ENCODE results near the gene USP20. TPM values are rescaled to one million over a fixed set of nuclear protein-coding genes. Genes with fewer than 3 reads are reported as not detected.
"Not testable (repeated sequence)": the region's sequence is repeated elsewhere in the genome, so short reads cannot be mapped to it uniquely, and the experiment has no call there.

USP20 gene
- total and polyA plus RNA-seq, 4 donors: 8.2 to 19.8 (median 10.3) TPM

DNA sequence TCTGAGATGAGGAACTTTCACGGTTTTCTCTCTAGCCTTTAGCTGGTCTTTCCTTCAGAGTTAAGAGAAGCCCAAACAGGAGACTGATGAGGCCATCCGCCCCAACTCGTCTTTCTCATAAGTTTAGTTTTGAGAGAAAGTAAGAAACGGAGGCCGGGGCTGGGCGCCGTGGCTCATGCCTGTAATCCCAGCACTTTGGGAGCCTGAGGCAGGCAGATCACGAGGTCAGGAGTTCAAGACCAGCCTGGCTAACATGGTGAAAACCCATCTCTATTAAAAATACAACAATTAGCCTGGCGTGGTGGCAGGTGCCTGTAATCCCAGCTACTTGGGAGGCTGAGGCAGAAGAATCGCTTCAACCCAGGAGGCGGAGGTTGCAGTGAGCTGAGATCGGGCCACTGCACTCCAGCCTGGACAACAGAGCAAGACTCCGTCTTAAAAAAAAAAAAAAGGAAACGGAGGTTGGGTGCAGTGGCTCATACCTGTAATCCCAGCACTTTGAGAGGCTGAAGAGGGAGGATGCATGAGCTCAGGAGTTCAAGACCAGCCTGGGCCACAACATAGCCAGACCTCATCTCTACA lies 55.6 kb downstream of the USP20 start:
- Histone ChIP-seq H3K36me3 (ENCODE audit: control insufficient read depth in 4 of 4, insufficient read depth in 3 of 4, low read depth in 1 of 4, low read length in 3 of 4) (peaks cover 0 to 18% (median 2%) of the 10 kb centered on the region in 4 donors), H3K4me1 (ENCODE audit: control insufficient read depth in 4 of 4, insufficient read depth in 4 of 4, low read length in 3 of 4) (peaks cover 0 to 13% (median 4%) of the 10 kb centered on the region in 4 donors), H3K27ac (ENCODE audit: low read depth in 1 of 2, low read length in 2 of 2) (peak overlapping the region in 1 of 2 donors; percentile 71)
- WGBS: 86% methylated on average over 14 of the region's 14 CpGs
- not testable (repeated sequence) for H3K9me3 ChIP-seq (ENCODE audit: control insufficient read depth in 4 of 4, low read length in 3 of 4); H3K27me3 ChIP-seq (ENCODE audit: control insufficient read depth in 4 of 4, insufficient read depth in 4 of 4, low read length in 3 of 4); DNase-seq (ENCODE audit: low spot score); H3K9ac ChIP-seq (ENCODE audit: low read depth in 1 of 2, low read length in 2 of 2); H3K4me3 ChIP-seq (ENCODE audit: low read depth in 1 of 3, low read length in 3 of 3)

DNA sequence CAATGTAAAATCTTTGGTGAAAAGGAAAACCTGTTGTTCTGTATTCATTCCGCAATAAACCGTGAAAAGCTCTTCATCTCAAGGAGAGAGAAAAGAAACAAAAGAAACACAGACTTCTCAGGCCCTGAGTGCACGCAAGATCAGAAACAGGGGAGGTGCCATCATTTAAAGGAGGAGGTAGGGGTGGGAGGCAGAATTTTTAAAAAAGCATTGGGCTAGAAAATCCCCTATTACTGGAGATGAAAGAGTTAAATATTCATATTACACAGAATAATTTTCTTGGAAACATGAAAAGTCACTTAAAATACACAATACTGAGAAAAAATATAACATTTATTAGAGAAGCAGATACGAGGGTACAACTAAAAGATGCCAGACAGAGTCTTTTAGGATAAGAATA lies 56.3 kb downstream of the USP20 start:
- H3K36me3 ChIP-seq (ENCODE audit: control insufficient read depth in 4 of 4, insufficient read depth in 3 of 4, low read depth in 1 of 4, low read length in 3 of 4): peaks cover 0 to 21% (median 3%) of the 10 kb centered on the region in 4 donors
- H3K4me1 ChIP-seq (ENCODE audit: control insufficient read depth in 4 of 4, insufficient read depth in 4 of 4, low read length in 3 of 4): peaks cover 0 to 6% (median 3%) of the 10 kb centered on the region in 4 donors
- H3K9me3 ChIP-seq (ENCODE audit: control insufficient read depth in 4 of 4, low read length in 3 of 4): no peaks in the 10 kb centered on the region
- H3K9ac ChIP-seq (ENCODE audit: low read depth in 1 of 2, low read length in 2 of 2): no peak overlapping the region
- no peak for TF ChIP-seq NR2F2 (IDR thresholded peaks at IDR 0.05)
- TF ChIP-seq YY1 (IDR thresholded peaks at IDR 0.05): no peak
- no peak for TF ChIP-seq RXRA (IDR thresholded peaks at IDR 0.05)
- TF ChIP-seq, protein P1, sequence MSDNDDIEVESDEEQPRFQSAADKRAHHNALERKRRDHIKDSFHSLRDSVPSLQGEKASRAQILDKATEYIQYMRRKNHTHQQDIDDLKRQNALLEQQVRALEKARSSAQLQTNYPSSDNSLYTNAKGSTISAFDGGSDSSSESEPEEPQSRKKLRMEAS (IDR thresholded peaks at IDR 0.05): no peak
- TF ChIP-seq, protein P2, sequence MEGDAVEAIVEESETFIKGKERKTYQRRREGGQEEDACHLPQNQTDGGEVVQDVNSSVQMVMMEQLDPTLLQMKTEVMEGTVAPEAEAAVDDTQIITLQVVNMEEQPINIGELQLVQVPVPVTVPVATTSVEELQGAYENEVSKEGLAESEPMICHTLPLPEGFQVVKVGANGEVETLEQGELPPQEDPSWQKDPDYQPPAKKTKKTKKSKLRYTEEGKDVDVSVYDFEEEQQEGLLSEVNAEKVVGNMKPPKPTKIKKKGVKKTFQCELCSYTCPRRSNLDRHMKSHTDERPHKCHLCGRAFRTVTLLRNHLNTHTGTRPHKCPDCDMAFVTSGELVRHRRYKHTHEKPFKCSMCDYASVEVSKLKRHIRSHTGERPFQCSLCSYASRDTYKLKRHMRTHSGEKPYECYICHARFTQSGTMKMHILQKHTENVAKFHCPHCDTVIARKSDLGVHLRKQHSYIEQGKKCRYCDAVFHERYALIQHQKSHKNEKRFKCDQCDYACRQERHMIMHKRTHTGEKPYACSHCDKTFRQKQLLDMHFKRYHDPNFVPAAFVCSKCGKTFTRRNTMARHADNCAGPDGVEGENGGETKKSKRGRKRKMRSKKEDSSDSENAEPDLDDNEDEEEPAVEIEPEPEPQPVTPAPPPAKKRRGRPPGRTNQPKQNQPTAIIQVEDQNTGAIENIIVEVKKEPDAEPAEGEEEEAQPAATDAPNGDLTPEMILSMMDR (IDR thresholded peaks at IDR 0.05; ENCODE audit: low read depth, low read length, missing input control): no peak
- TF ChIP-seq FOXA1 (IDR thresholded peaks at IDR 0.05): no peak
- no peak for TF ChIP-seq GABPA (IDR thresholded peaks at IDR 0.05 in 1 of 2, conservative IDR thresholded peaks at IDR 0.05 in 1 of 2)
- no peak for TF ChIP-seq JUND (IDR thresholded peaks at IDR 0.05)
- no peak for TF ChIP-seq TAF1 (conservative IDR thresholded peaks at IDR 0.05)
- TF ChIP-seq, protein P3, sequence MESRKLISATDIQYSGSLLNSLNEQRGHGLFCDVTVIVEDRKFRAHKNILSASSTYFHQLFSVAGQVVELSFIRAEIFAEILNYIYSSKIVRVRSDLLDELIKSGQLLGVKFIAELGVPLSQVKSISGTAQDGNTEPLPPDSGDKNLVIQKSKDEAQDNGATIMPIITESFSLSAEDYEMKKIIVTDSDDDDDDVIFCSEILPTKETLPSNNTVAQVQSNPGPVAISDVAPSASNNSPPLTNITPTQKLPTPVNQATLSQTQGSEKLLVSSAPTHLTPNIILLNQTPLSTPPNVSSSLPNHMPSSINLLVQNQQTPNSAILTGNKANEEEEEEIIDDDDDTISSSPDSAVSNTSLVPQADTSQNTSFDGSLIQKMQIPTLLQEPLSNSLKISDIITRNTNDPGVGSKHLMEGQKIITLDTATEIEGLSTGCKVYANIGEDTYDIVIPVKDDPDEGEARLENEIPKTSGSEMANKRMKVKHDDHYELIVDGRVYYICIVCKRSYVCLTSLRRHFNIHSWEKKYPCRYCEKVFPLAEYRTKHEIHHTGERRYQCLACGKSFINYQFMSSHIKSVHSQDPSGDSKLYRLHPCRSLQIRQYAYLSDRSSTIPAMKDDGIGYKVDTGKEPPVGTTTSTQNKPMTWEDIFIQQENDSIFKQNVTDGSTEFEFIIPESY (IDR thresholded peaks at IDR 0.05): no peak
- no peak for TF ChIP-seq SP1 (IDR thresholded peaks at IDR 0.05)
- 84% methylated on average over 4 of the region's 4 CpGs for WGBS
- DNase-seq (ENCODE audit: low spot score): no peak
- H3K27ac ChIP-seq (ENCODE audit: low read depth in 1 of 2, low read length in 2 of 2): no peak overlapping the region
- no peaks in the 10 kb centered on the region for H3K27me3 ChIP-seq (ENCODE audit: control insufficient read depth in 4 of 4, insufficient read depth in 4 of 4, low read length in 3 of 4)
- no peak overlapping the region for H3K4me3 ChIP-seq (ENCODE audit: low read depth in 1 of 3, low read length in 3 of 3)

DNA sequence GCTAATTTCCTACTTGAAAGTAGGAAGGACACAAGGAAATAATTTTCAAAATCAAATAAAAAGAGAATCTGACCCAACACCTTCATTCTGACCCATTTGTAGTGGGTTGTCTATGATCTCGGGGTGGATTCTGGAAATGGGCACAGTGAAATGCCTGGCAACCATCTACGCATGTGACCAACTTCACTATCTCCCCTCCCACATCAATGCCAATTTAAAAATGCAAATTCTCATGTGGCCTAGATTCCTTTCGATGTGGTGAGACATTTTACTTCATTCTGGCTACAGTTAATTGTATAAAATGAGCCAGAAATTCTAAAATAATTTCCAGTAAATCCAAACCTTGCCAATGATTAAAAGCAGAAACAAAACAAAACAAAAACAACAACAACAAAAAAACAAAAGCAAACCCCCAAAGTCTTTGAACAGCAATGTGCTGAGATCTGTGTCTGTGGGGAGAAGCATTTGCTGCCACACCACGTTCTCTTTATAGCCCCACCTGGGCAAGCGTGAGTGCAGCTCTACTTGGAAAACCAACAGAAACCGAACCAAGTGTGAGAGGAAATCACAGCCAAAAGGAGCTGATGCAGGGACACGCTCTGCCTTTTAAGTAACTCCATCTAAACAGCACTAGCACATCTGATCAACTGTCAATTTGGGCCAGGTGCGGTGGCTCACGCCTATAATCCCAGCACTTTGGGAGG lies 59.0 kb downstream of the USP20 start:
- peaks cover 0 to 5% (median 2%) of the 10 kb centered on the region in 4 donors for H3K4me1 ChIP-seq (ENCODE audit: control insufficient read depth in 4 of 4, insufficient read depth in 4 of 4, low read length in 3 of 4)
- peaks cover 0 to 24% (median 5%) of the 10 kb centered on the region in 4 donors for H3K36me3 ChIP-seq (ENCODE audit: control insufficient read depth in 4 of 4, insufficient read depth in 3 of 4, low read depth in 1 of 4, low read length in 3 of 4)
- 94% methylated on average over 9 of the region's 9 CpGs for WGBS
- no peaks in the 10 kb centered on the region for H3K9me3 ChIP-seq (ENCODE audit: control insufficient read depth in 4 of 4, low read length in 3 of 4)
- no peak overlapping the region for H3K4me3 ChIP-seq (ENCODE audit: low read depth in 1 of 3, low read length in 3 of 3)
- H3K9ac ChIP-seq (ENCODE audit: low read depth in 1 of 2, low read length in 2 of 2): no peak overlapping the region
- TF ChIP-seq FOXA1 (IDR thresholded peaks at IDR 0.05) (no peak), SP1 (IDR thresholded peaks at IDR 0.05) (no peak), RXRA (IDR thresholded peaks at IDR 0.05) (no peak), YY1 (IDR thresholded peaks at IDR 0.05) (no peak), HNF4A (conservative IDR thresholded peaks at IDR 0.05) (no peak), FOXA2 (IDR thresholded peaks at IDR 0.05) (no peak), TAF1 (conservative IDR thresholded peaks at IDR 0.05) (no peak), HNF4G (IDR thresholded peaks at IDR 0.05) (no peak), GABPA (IDR thresholded peaks at IDR 0.05 in 1 of 2, conservative IDR thresholded peaks at IDR 0.05 in 1 of 2) (no peak), EGR1 (IDR thresholded peaks at IDR 0.05; ENCODE audit: low read depth in 2 of 2) (no peak)
- TF ChIP-seq, protein P4, sequence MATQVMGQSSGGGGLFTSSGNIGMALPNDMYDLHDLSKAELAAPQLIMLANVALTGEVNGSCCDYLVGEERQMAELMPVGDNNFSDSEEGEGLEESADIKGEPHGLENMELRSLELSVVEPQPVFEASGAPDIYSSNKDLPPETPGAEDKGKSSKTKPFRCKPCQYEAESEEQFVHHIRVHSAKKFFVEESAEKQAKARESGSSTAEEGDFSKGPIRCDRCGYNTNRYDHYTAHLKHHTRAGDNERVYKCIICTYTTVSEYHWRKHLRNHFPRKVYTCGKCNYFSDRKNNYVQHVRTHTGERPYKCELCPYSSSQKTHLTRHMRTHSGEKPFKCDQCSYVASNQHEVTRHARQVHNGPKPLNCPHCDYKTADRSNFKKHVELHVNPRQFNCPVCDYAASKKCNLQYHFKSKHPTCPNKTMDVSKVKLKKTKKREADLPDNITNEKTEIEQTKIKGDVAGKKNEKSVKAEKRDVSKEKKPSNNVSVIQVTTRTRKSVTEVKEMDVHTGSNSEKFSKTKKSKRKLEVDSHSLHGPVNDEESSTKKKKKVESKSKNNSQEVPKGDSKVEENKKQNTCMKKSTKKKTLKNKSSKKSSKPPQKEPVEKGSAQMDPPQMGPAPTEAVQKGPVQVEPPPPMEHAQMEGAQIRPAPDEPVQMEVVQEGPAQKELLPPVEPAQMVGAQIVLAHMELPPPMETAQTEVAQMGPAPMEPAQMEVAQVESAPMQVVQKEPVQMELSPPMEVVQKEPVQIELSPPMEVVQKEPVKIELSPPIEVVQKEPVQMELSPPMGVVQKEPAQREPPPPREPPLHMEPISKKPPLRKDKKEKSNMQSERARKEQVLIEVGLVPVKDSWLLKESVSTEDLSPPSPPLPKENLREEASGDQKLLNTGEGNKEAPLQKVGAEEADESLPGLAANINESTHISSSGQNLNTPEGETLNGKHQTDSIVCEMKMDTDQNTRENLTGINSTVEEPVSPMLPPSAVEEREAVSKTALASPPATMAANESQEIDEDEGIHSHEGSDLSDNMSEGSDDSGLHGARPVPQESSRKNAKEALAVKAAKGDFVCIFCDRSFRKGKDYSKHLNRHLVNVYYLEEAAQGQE (IDR thresholded peaks at IDR 0.05): no peak
- TF ChIP-seq, protein P2 (IDR thresholded peaks at IDR 0.05; ENCODE audit: low read depth, low read length, missing input control): no peak
- H3K27ac ChIP-seq (ENCODE audit: low read depth in 1 of 2, low read length in 2 of 2): no peak overlapping the region
- DNase-seq (ENCODE audit: low spot score): no peak
- no peaks in the 10 kb centered on the region for H3K27me3 ChIP-seq (ENCODE audit: control insufficient read depth in 4 of 4, insufficient read depth in 4 of 4, low read length in 3 of 4)
